Ovary (tissue), 9 donors: ENCODE data around the gene SIN3A. TPM values are rescaled to one million over a fixed set of nuclear protein-coding genes. Genes with fewer than 3 reads are reported as not detected.

Experiments used
- DNase-seq, 5 donors: peaks; one replicate each; pipeline ENCODE4 v3.0.0-alpha.2; 2019 to 2020
- H3K27ac ChIP-seq, 2 donors: fragments of 200-600 bp; one replicate each; pipeline versions ENCODE4 v1.5.1 to v1.8.0; 2019 to 2022
- H3K27me3 ChIP-seq: fragments of 200-600 bp; one replicate; pipeline ENCODE4 v1.8.0; 2022
- H3K36me3 ChIP-seq: fragments of 200-600 bp; sonication (generic); one replicate; pipeline ENCODE4 v1.5.1; 2019
- H3K4me1 ChIP-seq: one replicate; pipeline ENCODE4 v1.8.1; 2013; ENCODE audit warnings: mild to moderate bottlenecking, moderate library complexity; ENCODE audit not compliant: insufficient read depth
- H3K4me3 ChIP-seq: fragments of 200-600 bp; sonication (generic); one replicate; pipeline ENCODE4 v1.5.1; 2017
- H3K9me3 ChIP-seq, 2 donors: fragments of 200-600 bp in 1 of 2; sonication (generic) in 1 of 2; one replicate each; pipeline versions ENCODE4 v1.5.1 to v1.8.1; 2013 to 2019; ENCODE audit warnings: mild to moderate bottlenecking in 1 of 2, moderate library complexity in 1 of 2
- EP300 ChIP-seq: sonication (generic); formaldehyde crosslinking; IDR thresholded peaks from one replicate; pipeline ENCODE4 v1.6.1; 2017; ENCODE audit warnings: antibody characterized with exemption
- POLR2A ChIP-seq: fragments of 450-650 bp; IDR thresholded peaks from one replicate; pipeline ENCODE4 v1.6.1; 2017; ENCODE audit warnings: antibody characterized with exemption, mild to moderate bottlenecking, moderate library complexity
- WGBS, 3 donors: extraction: QIAGEN DNeasy Blood & Tissue Kit in 1 of 3; methylation state at CpG; one replicate each; pipeline versions ENCODE4 v1.1.5 to v1.1.7; 2013 to 2017; 5-methylcytosine and 5-hydroxymethylcytosine counted together
- intact Hi-C, 4 donors: fragments of 100-400 bp; cut with DNase I; formaldehyde crosslinking; loops; one replicate each; pipeline versions ENCODE4 v1.11.0 to v1.15.1; 2022 to 2023
- polyA plus RNA-seq, 2 donors: library from polyadenylated mRNA; stranded (reverse); fragments of 200-250 nt in 1 of 2; fragments of 350-450 nt in 1 of 2; fragmentation: Illumina TruSeq in 1 of 2; extraction: RNeasy Lipid Tissue Mini Kit (QIAGEN cat#74804) in 1 of 2; gene quantifications; one replicate each; pipeline ENCODE4 v1.2.3, GENCODE V29; 2013 to 2014
- total RNA-seq, 7 donors: library from RNA; depleted of rRNA in 2 of 7; stranded (reverse); fragments of >200 nt in 2 of 7; fragmentation: NEBNext Ultra II Directional in 3 of 7; extraction: Animal tissue kit (Norgen Biotek cat#: 25700) in 3 of 7; gene quantifications; one replicate each; pipeline versions ENCODE4 v1.1.0 to v1.2.4, GENCODE V29; 2016 to 2023
- TF ChIP-seq, protein P1 (sequence below), 3 donors: fragments of 450-650 bp in 2 of 3; fragments of 200-600 bp in 1 of 3; IDR thresholded peaks; one replicate each; pipeline versions ENCODE4 v1.5.1 to v1.8.0; 2016 to 2022; ENCODE audit warnings: antibody characterized with exemption in 3 of 3, mild to moderate bottlenecking in 1 of 3
- donor health status: DM: no; HTN: no; CAD: no; lungs with moderate emphysema.
- donor health status: DM: no; HTN: no; CAD: no.
- donor health status: Bipolar disorder and iron deficiency.
- donor health status: DM: yes; HTN: yes; CAD: no.
- donor health status: DM: no; HTN: no; CAD: no.
- donor health status: DM: yes; HTN: yes; CAD: no.

SIN3A gene
- total and polyA plus RNA-seq, 9 donors, result 29.3 to 115 (median 88.5) TPM

DNA sequence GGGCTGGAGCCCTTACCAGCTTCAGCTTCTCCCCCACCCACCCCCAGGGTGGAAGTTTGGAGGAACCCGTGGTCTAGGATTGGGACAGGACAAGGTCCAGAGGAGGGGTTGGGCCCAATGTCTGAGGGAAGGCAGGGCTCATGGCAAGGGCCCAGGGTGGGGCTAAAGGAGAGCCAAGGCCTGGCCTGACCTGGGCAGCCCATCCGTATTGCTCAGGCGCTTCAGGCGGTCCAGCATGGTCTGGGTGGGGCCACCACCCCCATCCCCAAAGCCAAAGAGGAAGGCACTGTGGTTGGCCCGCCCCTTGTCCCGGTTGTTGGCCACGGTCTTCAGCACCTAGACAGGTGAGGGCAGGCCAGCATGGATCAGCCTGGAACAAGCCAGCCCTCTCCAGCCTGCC, 90.6 kb downstream of the SIN3A start:
- intact Hi-C loops, result loop anchor here in 2 of 4 donors (10.0 kb wide), 2 partner anchors 264 to 334 kb away; partner anchors contain the start of gene SNUPN (in 1 of the 2)
- Histone ChIP-seq H3K4me1 (no peaks in the 10 kb centered on the region), H3K27ac (no peak overlapping the region), H3K9me3 (no peaks in the 10 kb centered on the region), H3K36me3 (no peaks in the 10 kb centered on the region), H3K4me3 (no peak overlapping the region), H3K27me3 (no peaks in the 10 kb centered on the region)
- TF ChIP-seq EP300, result no peak
- TF ChIP-seq POLR2A, result no peak
- TF ChIP-seq, protein P1, sequence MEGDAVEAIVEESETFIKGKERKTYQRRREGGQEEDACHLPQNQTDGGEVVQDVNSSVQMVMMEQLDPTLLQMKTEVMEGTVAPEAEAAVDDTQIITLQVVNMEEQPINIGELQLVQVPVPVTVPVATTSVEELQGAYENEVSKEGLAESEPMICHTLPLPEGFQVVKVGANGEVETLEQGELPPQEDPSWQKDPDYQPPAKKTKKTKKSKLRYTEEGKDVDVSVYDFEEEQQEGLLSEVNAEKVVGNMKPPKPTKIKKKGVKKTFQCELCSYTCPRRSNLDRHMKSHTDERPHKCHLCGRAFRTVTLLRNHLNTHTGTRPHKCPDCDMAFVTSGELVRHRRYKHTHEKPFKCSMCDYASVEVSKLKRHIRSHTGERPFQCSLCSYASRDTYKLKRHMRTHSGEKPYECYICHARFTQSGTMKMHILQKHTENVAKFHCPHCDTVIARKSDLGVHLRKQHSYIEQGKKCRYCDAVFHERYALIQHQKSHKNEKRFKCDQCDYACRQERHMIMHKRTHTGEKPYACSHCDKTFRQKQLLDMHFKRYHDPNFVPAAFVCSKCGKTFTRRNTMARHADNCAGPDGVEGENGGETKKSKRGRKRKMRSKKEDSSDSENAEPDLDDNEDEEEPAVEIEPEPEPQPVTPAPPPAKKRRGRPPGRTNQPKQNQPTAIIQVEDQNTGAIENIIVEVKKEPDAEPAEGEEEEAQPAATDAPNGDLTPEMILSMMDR (IDR thresholded peaks at IDR 0.05), result no peak
- 81 to 88% (median 83%) methylated on average over 6 to 7 of the region's 7 CpGs for WGBS, 3 donors
- no peak for DNase-seq

DNA sequence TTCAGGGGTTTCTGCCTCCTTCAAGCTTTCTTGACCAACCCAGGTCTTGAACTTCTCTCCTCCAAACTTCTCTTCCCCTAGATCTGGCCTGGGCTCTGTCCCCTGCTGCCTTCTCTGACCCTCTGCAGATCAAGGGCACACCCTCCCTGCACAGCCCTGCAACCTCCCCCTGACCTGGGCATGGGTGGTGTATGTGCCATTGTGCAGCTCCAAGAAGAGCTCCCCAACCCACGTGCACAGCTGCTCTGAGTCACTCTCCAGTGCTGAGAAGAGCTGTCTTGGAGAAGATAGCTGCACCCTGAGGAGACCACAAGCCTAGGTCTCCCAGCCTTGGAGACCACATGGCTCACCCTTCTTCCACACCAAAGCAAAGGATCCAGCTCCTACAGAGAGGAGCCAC, 91.1 kb downstream of the SIN3A start:
- H3K27me3 ChIP-seq, result no peaks in the 10 kb centered on the region
- no peaks in the 10 kb centered on the region for H3K4me1 ChIP-seq
- no peak overlapping the region for H3K27ac ChIP-seq
- H3K4me3 ChIP-seq, result no peak overlapping the region
- H3K36me3 ChIP-seq, result no peaks in the 10 kb centered on the region
- TF ChIP-seq EP300 (no peak), POLR2A (no peak)
- TF ChIP-seq, protein P1 (IDR thresholded peaks at IDR 0.05), result no peak
- DNase-seq, result no peak
- H3K9me3 ChIP-seq, result no peaks in the 10 kb centered on the region
- intact Hi-C loops, result loop anchor here in 2 of 4 donors (10.0 kb wide), 2 partner anchors 264 to 334 kb away; partner anchors contain the start of gene SNUPN (in 1 of the 2)
- 35 to 60% (median 52%) methylated on average over 1 of the region's 1 CpG for WGBS, 3 donors

DNA sequence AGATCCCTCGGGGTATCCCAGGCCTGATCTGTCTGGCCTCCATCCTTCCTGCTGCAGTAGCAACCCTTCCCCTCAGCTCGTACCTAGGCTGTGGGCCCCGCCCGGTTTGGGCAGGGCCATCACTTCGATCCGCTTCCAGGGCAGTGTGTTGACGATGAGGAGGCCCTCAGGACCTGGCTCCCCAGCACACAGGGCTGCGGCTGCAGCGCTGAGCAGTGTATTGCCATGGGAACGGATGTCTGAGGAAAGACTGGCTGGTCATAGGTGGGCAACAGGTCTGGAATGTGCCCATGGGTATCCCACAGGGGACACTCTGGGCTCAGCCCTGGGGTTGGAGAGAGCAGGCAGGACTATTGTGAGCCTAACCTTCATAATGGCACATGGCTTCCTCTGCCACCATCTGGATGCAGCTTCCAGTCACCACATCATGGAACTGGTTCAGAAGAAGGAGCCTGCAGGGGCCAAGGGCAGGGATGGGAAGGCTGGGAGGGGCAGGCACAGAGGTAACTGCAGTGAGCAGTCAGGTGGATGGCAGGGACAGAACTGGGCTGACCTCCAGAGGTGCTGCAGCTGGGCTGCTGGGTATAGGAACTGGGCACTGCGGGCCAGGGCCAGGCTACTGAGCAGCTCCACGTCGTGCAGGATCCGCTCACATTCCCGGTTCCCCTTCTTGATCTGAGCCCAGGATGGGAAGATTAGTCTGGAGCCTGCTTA, 91.8 kb downstream of the SIN3A start:
- no peaks in the 10 kb centered on the region for H3K27me3 ChIP-seq
- TF ChIP-seq, protein P1 (IDR thresholded peaks at IDR 0.05), result no peak
- no peak for TF ChIP-seq POLR2A
- no peak for TF ChIP-seq EP300
- H3K27ac ChIP-seq, result no peak overlapping the region
- WGBS, 3 donors, result 87 to 90% (median 90%) methylated on average over 15 of the region's 15 CpGs
- no peaks in the 10 kb centered on the region for H3K36me3 ChIP-seq
- no peaks in the 10 kb centered on the region for H3K4me1 ChIP-seq
- DNase-seq, result no peak
- H3K9me3 ChIP-seq, result no peaks in the 10 kb centered on the region
- intact Hi-C loops, result loop anchor here in 2 of 4 donors (10.0 kb wide), 2 partner anchors 265 to 335 kb away; partner anchors contain the start of gene SNUPN (in 1 of the 2)
- no peak overlapping the region for H3K4me3 ChIP-seq

DNA sequence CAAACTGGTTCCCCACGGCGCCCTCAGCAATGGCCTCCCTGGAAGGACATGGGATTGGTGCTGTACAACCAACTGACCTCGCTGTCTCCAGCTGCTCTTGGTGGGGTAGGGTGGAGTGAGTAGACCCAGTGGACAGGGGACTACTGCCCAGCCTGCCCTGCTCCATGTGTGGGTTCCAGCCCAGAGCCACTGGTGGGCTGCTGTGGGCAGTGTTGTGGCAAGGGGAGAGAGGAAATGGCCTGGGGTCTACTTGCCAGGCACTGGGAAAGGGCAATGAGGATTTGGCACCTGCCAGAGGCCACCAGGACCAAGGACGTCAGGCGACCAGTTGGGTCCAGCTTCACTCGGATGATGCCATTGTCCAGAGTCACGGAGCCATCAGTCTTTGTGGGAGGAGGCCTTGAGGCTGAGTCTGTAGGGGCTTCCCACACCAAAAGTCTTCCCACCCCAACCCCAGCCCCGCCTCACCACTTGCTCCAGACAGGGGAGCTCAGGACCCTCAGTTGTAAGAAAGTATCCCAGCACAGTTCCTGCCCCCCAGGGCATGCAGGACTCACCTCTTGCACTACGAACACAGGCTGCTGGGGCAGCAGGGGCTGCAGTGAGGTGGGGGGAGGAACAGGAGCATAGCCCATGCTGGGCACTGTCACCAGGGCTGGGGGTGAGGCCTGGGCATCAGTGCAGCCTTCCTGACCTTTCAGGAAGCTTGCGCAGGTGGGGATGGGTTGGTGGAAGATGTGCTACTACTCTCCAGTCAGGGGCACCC, 92.5 kb downstream of the SIN3A start:
- Histone ChIP-seq H3K27ac (no peak overlapping the region), H3K9me3 (no peaks in the 10 kb centered on the region), H3K4me1 (no peaks in the 10 kb centered on the region), H3K36me3 (no peaks in the 10 kb centered on the region), H3K27me3 (no peaks in the 10 kb centered on the region), H3K4me3 (no peak overlapping the region)
- DNase-seq, result no peak
- WGBS, 3 donors, result 88 to 93% (median 90%) methylated on average over 10 of the region's 10 CpGs
- TF ChIP-seq EP300, result no peak
- TF ChIP-seq, protein P1 (IDR thresholded peaks at IDR 0.05), result no peak
- no peak for TF ChIP-seq POLR2A
- intact Hi-C loops, result no loop called here
